ENCODE measurements around the gene CSRNP3. TPM values are rescaled to one million over a fixed set of nuclear protein-coding genes. Genes with fewer than 3 reads are reported as not detected.

The CSRNP3 gene
- polyA plus RNA-seq, 2 of the 4 experiments (the other 2 are of a cell fraction): 0.05 to 0.25 TPM

- no peak overlapping the region for H3K27ac ChIP-seq
- ATAC-seq (no peak), FAIRE-seq (no peak), DNase-seq (ENCODE audit: low read depth in 1 of 2, low spot score in 1 of 2) (no peak)
- H3K4me1 ChIP-seq: no peaks in the 10 kb centered on the region
- ChIA-PET CTCF (no interaction called here), POLR2A (no interaction called here)
- TF ChIP-seq HMGXB4 (CRISPR knock-in tag; IDR thresholded peaks at IDR 0.05; ENCODE audit: borderline replicate concordance): no peak
- no peak for TF ChIP-seq EHMT2 (IDR thresholded peaks at IDR 0.05; ENCODE audit: low read depth)
- H3K4me3 ChIP-seq: no peak overlapping the region
- H3K4me2 ChIP-seq: no peak overlapping the region
- H3K9me3 ChIP-seq: no peaks in the 10 kb centered on the region
Measured at GRCh38 chr2:165432234-165432966, 37.1 kb upstream of the CSRNP3 start.

- POLR2A ChIA-PET: no interaction called here
- no peak overlapping the region for H3K4me2 ChIP-seq
- FAIRE-seq (no peak), DNase-seq (ENCODE audit: low read depth in 1 of 2, low spot score in 1 of 2) (no peak), ATAC-seq (no peak)
- 8% methylated on average over 1 of the region's 1 CpG for WGBS (ENCODE audit: missing lambda C conversion rate)
- TF ChIP-seq FOXS1 (CRISPR knock-in tag; IDR thresholded peaks at IDR 0.05) (no peak), EP300 (IDR thresholded peaks at IDR 0.05) (no peak), HOXB13 (CRISPR knock-in tag; IDR thresholded peaks at IDR 0.05; ENCODE audit: low read depth) (no peak), TFCP2L1 (CRISPR knock-in tag; IDR thresholded peaks at IDR 0.05) (no peak), ESRRA (IDR thresholded peaks at IDR 0.05; ENCODE audit: borderline replicate concordance, low read length) (no peak), HMGXB4 (CRISPR knock-in tag; IDR thresholded peaks at IDR 0.05; ENCODE audit: borderline replicate concordance) (no peak), RFX5 (IDR thresholded peaks at IDR 0.05) (no peak), TP53 (CRISPR knock-in tag; IDR thresholded peaks at IDR 0.05) (no peak), POLR2A (IDR thresholded peaks at IDR 0.05; ENCODE audit: low read length) (no peak), CBX8 (IDR thresholded peaks at IDR 0.05) (no peak)
- H3K9me3 ChIP-seq: no peaks in the 10 kb centered on the region
- CTCF ChIA-PET: interaction anchor here (0.8 kb wide), 1 partner anchor 33 kb away, joined by 3 read pairs; no protein-coding TSS in a partner anchor
- H3K27ac ChIP-seq: no peak overlapping the region
- H3K4me3 ChIP-seq: no peak overlapping the region
- H3K4me1 ChIP-seq: no peaks in the 10 kb centered on the region
Measured at GRCh38 chr2:165434865-165435496, 34.5 kb upstream of the CSRNP3 start.

GRCh38 chr2:165435611-165436010 lies 33.9 kb upstream of the CSRNP3 start:
- H3K4me3 ChIP-seq: no peak overlapping the region
- FAIRE-seq (no peak), ATAC-seq (no peak), DNase-seq (ENCODE audit: low read depth in 1 of 2, low spot score in 1 of 2) (no peak)
- TF ChIP-seq ZFP36 (IDR thresholded peaks at IDR 0.05; ENCODE audit: borderline replicate concordance, partially characterized antibody) (no peak), HOXB5 (CRISPR knock-in tag; IDR thresholded peaks at IDR 0.05) (no peak)
- no peaks in the 10 kb centered on the region for H3K4me1 ChIP-seq
- ChIA-PET POLR2A (no interaction called here), CTCF (interaction anchor here (0.6 to 0.8 kb wide), 3 partner anchors 34 to 595 kb away, joined by 3 read pairs; no protein-coding TSS in a partner anchor)
- WGBS (ENCODE audit: missing lambda C conversion rate): 3% methylated on average over 1 of the region's 1 CpG
- H3K4me2 ChIP-seq: no peak overlapping the region
- no peaks in the 10 kb centered on the region for H3K9me3 ChIP-seq
- no peak overlapping the region for H3K27ac ChIP-seq

GRCh38 chr2:165436559-165436958 lies 32.9 kb upstream of the CSRNP3 start:
- Histone ChIP-seq H3K9me3 (no peaks in the 10 kb centered on the region), H3K4me2 (no peak overlapping the region), H3K4me1 (no peaks in the 10 kb centered on the region), H3K27ac (no peak overlapping the region), H3K4me3 (no peak overlapping the region)
- ATAC-seq (no peak), DNase-seq (ENCODE audit: low read depth in 1 of 2, low spot score in 1 of 2) (no peak), FAIRE-seq (no peak)
- WGBS (ENCODE audit: missing lambda C conversion rate): 21% methylated on average over 3 of the region's 3 CpGs
- POLR2A ChIA-PET: no interaction called here
- CTCF ChIA-PET: interaction anchor here (0.6 kb wide), 1 partner anchor 344 kb away, joined by 3 read pairs; no protein-coding TSS in a partner anchor
- TF ChIP-seq JUN (IDR thresholded peaks at IDR 0.05): no peak
- TF ChIP-seq JUNB (IDR thresholded peaks at IDR 0.05): no peak
- no peak for TF ChIP-seq MAZ (IDR thresholded peaks at IDR 0.05; ENCODE audit: borderline replicate concordance, low read depth, low read length)
- TF ChIP-seq PBX3 (IDR thresholded peaks at IDR 0.05): no peak
- TF ChIP-seq BCL3 (IDR thresholded peaks at IDR 0.05): no peak
- TF ChIP-seq CHD2 (IDR thresholded peaks at IDR 0.05; ENCODE audit: low read length, partially characterized antibody): no peak
- TF ChIP-seq HOXB5 (CRISPR knock-in tag; IDR thresholded peaks at IDR 0.05): no peak
- TF ChIP-seq ZNF302 (CRISPR knock-in tag; IDR thresholded peaks at IDR 0.05): no peak
- no peak for TF ChIP-seq E2F6 (IDR thresholded peaks at IDR 0.05; ENCODE audit: borderline replicate concordance, low read depth)
- no peak for TF ChIP-seq RARB (CRISPR knock-in tag; IDR thresholded peaks at IDR 0.05)
- TF ChIP-seq CBX8 (IDR thresholded peaks at IDR 0.05): no peak
- no peak for TF ChIP-seq PHF8 (IDR thresholded peaks at IDR 0.05; ENCODE audit: borderline replicate concordance, low read depth)
